ENCODE results near the gene FAM222A.

FAM222A gene

DNA sequence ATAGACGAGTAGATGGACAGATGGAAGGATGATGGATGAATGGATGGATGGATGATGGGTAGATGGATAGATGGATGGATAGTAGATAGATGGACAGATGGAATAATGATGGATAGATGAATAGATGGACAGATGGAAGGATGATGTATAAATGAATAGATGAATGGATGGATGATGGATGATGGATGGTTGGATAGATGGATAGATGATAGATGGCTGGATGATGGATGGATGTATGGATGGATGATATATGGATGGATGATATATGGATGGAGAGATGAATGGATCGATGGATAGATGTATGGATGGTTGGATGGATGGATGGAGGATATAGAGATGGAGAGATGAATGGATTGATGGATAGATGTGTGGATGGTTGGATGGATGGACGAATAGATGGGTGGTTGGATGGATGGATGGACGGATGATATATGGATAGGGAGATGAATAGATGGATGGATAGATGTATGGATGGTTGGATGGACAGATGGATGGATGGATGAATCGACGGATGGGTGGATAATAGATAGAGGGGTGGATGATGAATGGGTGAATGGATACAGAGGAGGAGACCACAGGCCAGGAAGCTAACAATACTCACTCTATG lies 100.3 kb downstream of the FAM222A start:
- Histone ChIP-seq H3K4me3 (ENCODE audit: insufficient read length, low read depth) (no peak overlapping the region), H3K27me3 (ENCODE audit: insufficient read depth, insufficient read length) (no peaks in the 10 kb centered on the region), H3K9me3 (ENCODE audit: insufficient read depth, low read length) (no peaks in the 10 kb centered on the region), H3K4me1 (ENCODE audit: insufficient read depth, insufficient read length) (peaks cover 9% of the 10 kb centered on the region), H3K9ac (ENCODE audit: insufficient read length, low read depth) (no peak overlapping the region), H3K36me3 (ENCODE audit: insufficient read depth, insufficient read length, low read length) (peaks cover 13% of the 10 kb centered on the region)
- no peak for DNase-seq (ENCODE audit: low read depth, low spot score)
- TF ChIP-seq YY1 (IDR thresholded peaks at IDR 0.05; ENCODE audit: insufficient read depth, insufficient read length): no peak
- no peak for TF ChIP-seq ZNF274 (IDR thresholded peaks at IDR 0.05; ENCODE audit: low read depth, low read length)
- TF ChIP-seq SUZ12 (IDR thresholded peaks at IDR 0.05; ENCODE audit: extremely low read depth, insufficient read depth, insufficient read length): no peak

DNA sequence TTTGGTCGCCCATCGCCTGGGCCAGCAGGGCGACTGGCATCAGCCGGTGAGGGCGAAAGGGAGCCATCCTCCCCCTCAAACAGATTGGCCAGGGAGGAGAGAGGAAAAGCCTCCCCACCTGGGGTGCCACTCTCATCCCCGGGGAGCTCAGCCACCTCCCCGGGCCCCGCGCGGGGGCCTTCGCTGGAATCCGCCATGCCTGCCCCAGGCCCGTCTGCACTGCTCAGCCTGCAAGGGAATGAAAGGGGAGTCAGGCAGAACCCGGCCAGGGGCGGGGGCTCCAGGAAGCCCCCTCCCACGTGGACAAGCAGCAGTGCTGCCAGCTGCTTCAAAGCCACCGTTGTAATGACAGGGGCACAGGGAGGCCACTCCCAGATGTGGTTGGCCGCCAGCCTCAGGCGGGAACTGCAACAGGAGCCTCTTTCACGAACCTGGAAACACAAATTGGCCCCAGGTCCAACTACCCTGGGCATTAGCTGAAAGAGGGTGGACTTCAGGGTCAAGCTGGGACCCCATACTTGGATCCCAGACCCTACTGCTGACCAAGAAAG lies 101.0 kb downstream of the FAM222A start:
- no peaks in the 10 kb centered on the region for H3K27me3 ChIP-seq (ENCODE audit: insufficient read depth, insufficient read length)
- H3K9ac ChIP-seq (ENCODE audit: insufficient read length, low read depth): no peak overlapping the region
- peaks cover 14% of the 10 kb centered on the region for H3K4me1 ChIP-seq (ENCODE audit: insufficient read depth, insufficient read length)
- H3K9me3 ChIP-seq (ENCODE audit: insufficient read depth, low read length): no peaks in the 10 kb centered on the region
- H3K4me3 ChIP-seq (ENCODE audit: insufficient read length, low read depth): no peak overlapping the region
- no peak for TF ChIP-seq YY1 (IDR thresholded peaks at IDR 0.05; ENCODE audit: insufficient read depth, insufficient read length)
- H3K36me3 ChIP-seq (ENCODE audit: insufficient read depth, insufficient read length, low read length): peaks cover 13% of the 10 kb centered on the region
- no peak for DNase-seq (ENCODE audit: low read depth, low spot score)

DNA sequence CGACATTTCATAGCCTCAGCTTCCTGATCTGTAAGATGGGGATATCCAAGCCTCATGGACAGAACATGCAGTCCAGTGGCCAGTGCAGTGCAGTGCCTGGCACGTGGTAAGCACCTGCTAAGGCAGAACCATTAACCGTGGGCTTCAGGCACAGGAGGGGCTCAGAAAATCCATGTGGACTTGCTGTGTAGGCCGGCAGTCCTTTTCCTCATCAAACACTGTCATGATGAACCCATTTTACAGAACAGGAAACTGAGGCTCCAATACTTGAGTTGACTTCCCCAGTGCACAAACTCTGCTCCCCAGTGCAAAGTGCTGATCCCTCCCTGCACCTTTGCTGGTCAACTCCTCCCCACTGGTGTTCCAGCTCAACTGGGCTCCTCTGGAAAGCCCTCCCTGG lies 101.6 kb downstream of the FAM222A start:
- H3K27me3 ChIP-seq (ENCODE audit: insufficient read depth, insufficient read length): no peaks in the 10 kb centered on the region
- no peak overlapping the region for H3K9ac ChIP-seq (ENCODE audit: insufficient read length, low read depth)
- H3K9me3 ChIP-seq (ENCODE audit: insufficient read depth, low read length): no peaks in the 10 kb centered on the region
- H3K36me3 ChIP-seq (ENCODE audit: insufficient read depth, insufficient read length, low read length): peaks cover 13% of the 10 kb centered on the region
- TF ChIP-seq ZNF274 (IDR thresholded peaks at IDR 0.05; ENCODE audit: low read depth, low read length): no peak
- no peak for TF ChIP-seq YY1 (IDR thresholded peaks at IDR 0.05; ENCODE audit: insufficient read depth, insufficient read length)
- no peak for TF ChIP-seq SUZ12 (IDR thresholded peaks at IDR 0.05; ENCODE audit: extremely low read depth, insufficient read depth, insufficient read length)
- H3K4me1 ChIP-seq (ENCODE audit: insufficient read depth, insufficient read length): peaks cover 14% of the 10 kb centered on the region
- no peak overlapping the region for H3K4me3 ChIP-seq (ENCODE audit: insufficient read length, low read depth)
- DNase-seq (ENCODE audit: low read depth, low spot score): no peak

DNA sequence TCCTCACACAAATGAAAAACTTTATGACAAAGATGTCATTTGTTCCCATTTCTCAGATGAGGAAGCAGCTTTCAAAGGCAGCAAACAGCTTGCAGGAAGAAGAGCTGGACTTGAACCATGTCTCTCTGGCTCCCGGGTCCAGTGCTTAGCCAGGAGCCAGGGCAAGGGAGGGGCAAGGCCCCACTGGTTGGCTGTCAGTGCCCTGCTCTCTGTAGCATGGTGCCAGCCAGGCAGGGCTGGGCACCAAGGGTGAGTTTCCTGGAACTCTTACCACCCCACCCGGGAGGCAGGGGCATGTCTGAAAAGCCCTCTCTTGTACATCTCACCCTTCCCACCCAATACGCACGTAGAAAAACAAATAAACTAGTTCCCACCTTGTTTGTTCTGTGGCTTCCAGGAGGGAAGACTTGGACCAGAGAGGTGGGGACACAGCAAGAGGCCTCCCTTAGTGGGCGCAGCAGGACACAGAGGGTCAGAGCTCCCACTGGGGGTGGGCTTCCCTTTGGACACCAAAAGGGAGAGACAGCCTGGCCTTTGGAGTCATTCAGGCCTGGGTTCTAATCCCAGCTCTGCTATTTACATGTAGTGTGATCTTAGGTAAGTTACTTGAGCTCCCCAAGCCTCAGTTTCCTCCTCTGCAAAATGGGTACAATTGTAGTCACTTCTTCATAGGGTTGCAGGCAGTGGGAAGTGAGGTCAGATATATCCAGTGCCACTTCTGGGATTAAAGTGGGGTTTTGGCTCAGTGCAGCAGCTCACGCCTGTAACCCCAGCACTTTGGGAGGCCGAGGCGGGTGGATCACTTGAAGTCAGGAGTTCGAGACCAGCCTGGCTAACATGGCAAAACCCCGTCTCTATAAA lies 102.4 kb downstream of the FAM222A start:
- Histone ChIP-seq H3K9ac (ENCODE audit: insufficient read length, low read depth) (no peak overlapping the region), H3K9me3 (ENCODE audit: insufficient read depth, low read length) (no peaks in the 10 kb centered on the region), H3K27me3 (ENCODE audit: insufficient read depth, insufficient read length) (no peaks in the 10 kb centered on the region), H3K36me3 (ENCODE audit: insufficient read depth, insufficient read length, low read length) (peaks cover 13% of the 10 kb centered on the region), H3K4me3 (ENCODE audit: insufficient read length, low read depth) (no peak overlapping the region), H3K4me1 (ENCODE audit: insufficient read depth, insufficient read length) (peaks cover 9% of the 10 kb centered on the region)
- DNase-seq (ENCODE audit: low read depth, low spot score): no peak
- no peak for TF ChIP-seq SUZ12 (IDR thresholded peaks at IDR 0.05; ENCODE audit: extremely low read depth, insufficient read depth, insufficient read length)
- no peak for TF ChIP-seq YY1 (IDR thresholded peaks at IDR 0.05; ENCODE audit: insufficient read depth, insufficient read length)
- TF ChIP-seq ZNF274 (IDR thresholded peaks at IDR 0.05; ENCODE audit: low read depth, low read length): no peak

DNA sequence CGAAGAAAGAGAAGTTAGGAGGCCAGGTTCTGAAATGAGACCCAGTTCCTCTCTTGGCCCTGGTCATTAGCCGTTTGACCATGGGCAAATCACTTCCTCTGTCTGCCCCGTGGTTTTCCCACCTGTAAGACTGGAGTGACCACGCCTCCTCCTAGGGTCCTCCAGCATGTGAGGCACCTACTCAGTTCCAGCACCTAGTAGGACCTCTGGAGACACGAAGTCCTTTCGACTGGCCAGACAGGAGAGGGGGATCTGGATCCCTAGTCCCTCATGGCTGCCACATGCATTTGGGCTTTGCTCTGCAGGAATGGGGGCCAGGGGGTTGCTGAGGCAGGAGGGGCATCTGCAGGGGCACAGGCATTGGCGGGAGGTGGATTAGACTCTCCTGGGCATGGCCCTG lies 103.2 kb downstream of the FAM222A start:
- TF ChIP-seq YY1 (IDR thresholded peaks at IDR 0.05; ENCODE audit: insufficient read depth, insufficient read length): no peak
- no peak for TF ChIP-seq ZNF274 (IDR thresholded peaks at IDR 0.05; ENCODE audit: low read depth, low read length)
- no peak for TF ChIP-seq SUZ12 (IDR thresholded peaks at IDR 0.05; ENCODE audit: extremely low read depth, insufficient read depth, insufficient read length)
- Histone ChIP-seq H3K4me1 (ENCODE audit: insufficient read depth, insufficient read length) (peaks cover 9% of the 10 kb centered on the region), H3K36me3 (ENCODE audit: insufficient read depth, insufficient read length, low read length) (peaks cover 13% of the 10 kb centered on the region), H3K9ac (ENCODE audit: insufficient read length, low read depth) (no peak overlapping the region), H3K27me3 (ENCODE audit: insufficient read depth, insufficient read length) (no peaks in the 10 kb centered on the region), H3K9me3 (ENCODE audit: insufficient read depth, low read length) (no peaks in the 10 kb centered on the region), H3K4me3 (ENCODE audit: insufficient read length, low read depth) (no peak overlapping the region)
- no peak for DNase-seq (ENCODE audit: low read depth, low spot score)

DNA sequence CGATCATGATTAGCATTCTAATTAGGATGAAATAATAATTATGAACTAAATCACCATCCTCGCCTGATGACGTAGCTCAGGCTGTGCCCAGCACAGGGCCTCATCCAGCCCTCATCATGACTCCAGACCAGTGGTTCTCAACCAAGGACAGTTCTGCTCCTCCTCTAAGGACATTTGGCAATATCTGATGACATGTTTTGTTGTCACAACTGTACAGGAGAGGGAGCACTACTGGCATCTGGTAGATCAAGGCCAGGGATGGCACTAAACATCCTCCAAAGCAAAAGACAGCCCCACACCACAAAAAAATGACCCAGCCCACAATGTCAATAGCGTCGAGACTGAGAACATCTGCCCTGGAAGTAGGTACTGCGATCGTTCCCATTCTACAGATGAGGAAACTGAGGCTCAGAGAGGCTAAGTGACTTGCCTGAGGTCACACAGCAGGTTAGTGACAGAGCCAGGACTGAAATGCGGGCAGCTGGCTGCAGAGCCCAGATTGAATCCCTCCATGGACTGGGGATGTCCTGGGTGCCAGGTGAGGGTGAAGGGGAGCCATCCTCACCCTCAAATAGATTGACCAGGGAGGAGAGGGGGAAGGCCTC lies 104.1 kb downstream of the FAM222A start:
- H3K9ac ChIP-seq (ENCODE audit: insufficient read length, low read depth): no peak overlapping the region
- TF ChIP-seq ZNF274 (IDR thresholded peaks at IDR 0.05; ENCODE audit: low read depth, low read length) (no peak), SUZ12 (IDR thresholded peaks at IDR 0.05; ENCODE audit: extremely low read depth, insufficient read depth, insufficient read length) (no peak), YY1 (IDR thresholded peaks at IDR 0.05; ENCODE audit: insufficient read depth, insufficient read length) (no peak)
- peaks cover 14% of the 10 kb centered on the region for H3K4me1 ChIP-seq (ENCODE audit: insufficient read depth, insufficient read length)

DNA sequence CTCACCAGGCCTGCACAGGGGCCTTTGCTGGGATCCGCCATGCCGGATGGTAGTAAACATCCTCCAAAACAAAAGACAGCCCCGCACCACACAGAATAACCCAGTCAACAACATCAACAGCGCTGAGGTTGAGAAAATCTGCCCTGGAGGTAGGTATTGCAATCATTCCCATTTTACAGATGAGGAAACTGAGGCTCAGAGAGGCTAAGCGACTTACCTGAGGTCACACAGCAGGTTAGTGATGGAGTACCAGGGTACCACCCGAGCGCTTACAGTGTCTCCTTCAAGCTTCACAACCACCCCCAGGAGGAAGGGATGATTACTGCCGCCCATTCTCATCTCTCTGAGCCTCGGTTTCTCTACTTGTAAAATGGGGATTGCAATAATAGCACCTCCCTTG lies 104.6 kb downstream of the FAM222A start:
- Histone ChIP-seq H3K27me3 (ENCODE audit: insufficient read depth, insufficient read length) (no peaks in the 10 kb centered on the region), H3K9ac (ENCODE audit: insufficient read length, low read depth) (no peak overlapping the region), H3K4me3 (ENCODE audit: insufficient read length, low read depth) (no peak overlapping the region), H3K9me3 (ENCODE audit: insufficient read depth, low read length) (no peaks in the 10 kb centered on the region), H3K36me3 (ENCODE audit: insufficient read depth, insufficient read length, low read length) (peaks cover 13% of the 10 kb centered on the region), H3K4me1 (ENCODE audit: insufficient read depth, insufficient read length) (peaks cover 19% of the 10 kb centered on the region)
- no peak for DNase-seq (ENCODE audit: low read depth, low spot score)
- TF ChIP-seq SUZ12 (IDR thresholded peaks at IDR 0.05; ENCODE audit: extremely low read depth, insufficient read depth, insufficient read length): no peak
- no peak for TF ChIP-seq ZNF274 (IDR thresholded peaks at IDR 0.05; ENCODE audit: low read depth, low read length)
- no peak for TF ChIP-seq YY1 (IDR thresholded peaks at IDR 0.05; ENCODE audit: insufficient read depth, insufficient read length)

More for the DNA sequence above, 104.1 kb downstream of the FAM222A start:
- Histone ChIP-seq H3K36me3 (ENCODE audit: insufficient read depth, insufficient read length, low read length) (peaks cover 13% of the 10 kb centered on the region), H3K9me3 (ENCODE audit: insufficient read depth, low read length) (no peaks in the 10 kb centered on the region), H3K4me3 (ENCODE audit: insufficient read length, low read depth) (no peak overlapping the region), H3K27me3 (ENCODE audit: insufficient read depth, insufficient read length) (no peaks in the 10 kb centered on the region)
- DNase-seq (ENCODE audit: low read depth, low spot score): no peak

All from NT2/D1 (cell line).